Stimulated activated CD4-positive, alpha-beta T cell treated with anti-CD3 and anti-CD28 coated beads, TNF-alpha, amount 100 ng/mL, for 4 hours (primary cell): ENCODE data around the gene SHTN1.

Source experiments
- DNase-seq, 3 experiments: peaks; one replicate each; pipeline ENCODE4 v3.0.0-alpha.2; 2020; ENCODE audit warnings: low read depth in 3 of 3

The SHTN1 gene

DNA sequence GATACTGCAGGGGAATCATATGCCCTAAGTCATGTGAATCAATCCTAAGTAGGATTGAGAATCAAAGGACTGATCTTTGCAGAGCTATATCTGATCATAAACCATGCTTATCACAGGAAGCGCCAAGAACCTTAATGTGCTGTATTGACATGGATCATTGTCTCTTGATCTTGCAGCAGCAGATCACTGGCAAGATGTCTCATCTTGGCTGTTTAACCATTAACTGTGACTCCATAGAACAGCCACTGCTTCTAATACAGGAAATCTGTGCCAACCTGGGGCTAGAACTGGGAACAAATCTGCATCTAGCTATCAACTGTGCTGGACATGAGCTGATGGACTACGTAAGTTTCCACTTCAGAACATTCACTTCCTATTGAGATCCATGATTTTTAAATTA, 134.0 kb downstream of the SHTN1 start:
- DNase-seq: no peak

DNA sequence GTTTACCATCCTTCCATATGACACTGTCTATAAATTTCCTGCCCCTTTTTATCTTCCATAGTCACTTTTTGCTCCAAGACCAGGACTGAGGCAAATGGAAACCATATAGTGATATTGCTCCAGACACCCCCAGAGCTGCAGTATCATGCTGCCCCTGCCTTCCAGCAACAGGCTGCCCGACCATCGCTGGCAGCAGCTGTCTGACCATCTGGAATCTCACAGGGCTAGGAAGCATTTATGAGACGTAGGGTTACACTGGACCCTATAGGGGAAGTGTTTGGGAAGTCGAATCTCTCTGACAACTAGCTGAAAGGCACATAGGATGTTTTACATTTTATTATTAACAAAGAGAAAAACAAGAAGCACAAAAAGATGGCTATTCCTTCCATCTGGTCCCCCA, 136.3 kb downstream of the SHTN1 start:
- DNase-seq: no peak

DNA sequence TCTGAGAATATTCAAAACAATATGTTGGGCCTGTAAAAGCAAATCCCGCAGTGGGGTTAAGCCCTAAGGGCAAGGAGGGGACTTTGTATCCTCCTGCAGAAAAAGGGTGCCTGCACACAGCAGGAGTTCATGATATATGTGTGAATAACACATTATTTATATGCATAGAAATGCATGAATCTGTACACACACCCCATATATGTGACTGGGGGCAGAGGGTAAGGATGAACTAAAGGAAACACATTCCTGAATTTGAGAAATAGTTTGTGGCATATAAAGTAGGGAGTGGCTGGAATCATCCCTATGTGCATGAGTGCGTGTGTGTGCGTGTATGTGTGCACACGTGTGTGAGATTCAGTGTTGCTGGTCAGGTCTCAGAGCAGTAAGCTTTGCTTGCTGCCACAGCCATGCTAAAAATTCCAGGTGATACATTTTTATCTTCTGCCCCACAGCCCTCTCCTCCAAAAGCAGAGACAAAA, 136.8 kb downstream of the SHTN1 start:
- DNase-seq: no peak

DNA sequence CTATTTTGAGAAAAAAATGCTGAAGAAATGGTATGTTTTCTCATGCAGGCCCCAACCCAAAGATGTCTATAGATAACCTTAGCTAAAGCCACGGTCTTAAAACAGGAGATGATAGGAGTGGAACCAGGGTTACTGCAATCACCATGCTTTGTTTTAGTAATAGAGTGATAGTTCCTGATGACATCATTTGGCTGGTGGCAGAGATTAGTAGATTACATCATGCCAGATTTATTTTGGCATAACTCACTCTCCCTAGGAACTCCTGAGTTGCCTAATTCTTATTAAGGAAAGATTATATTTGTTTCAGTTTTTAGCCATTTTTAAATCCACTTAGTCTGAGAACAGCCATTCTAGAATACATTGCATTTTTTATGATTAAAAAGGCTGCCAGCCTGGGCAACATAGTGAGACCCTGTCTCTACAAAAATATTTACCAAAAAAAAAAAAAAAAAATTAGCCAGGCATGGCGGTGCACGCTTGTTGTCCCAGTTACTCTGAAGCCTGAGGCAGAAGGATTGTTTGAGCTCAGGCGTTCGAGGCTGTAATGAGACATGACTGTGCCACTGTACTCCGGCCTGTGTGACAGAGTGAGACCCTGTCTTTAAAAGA, 137.9 kb downstream of the SHTN1 start:
- no peak for DNase-seq

DNA sequence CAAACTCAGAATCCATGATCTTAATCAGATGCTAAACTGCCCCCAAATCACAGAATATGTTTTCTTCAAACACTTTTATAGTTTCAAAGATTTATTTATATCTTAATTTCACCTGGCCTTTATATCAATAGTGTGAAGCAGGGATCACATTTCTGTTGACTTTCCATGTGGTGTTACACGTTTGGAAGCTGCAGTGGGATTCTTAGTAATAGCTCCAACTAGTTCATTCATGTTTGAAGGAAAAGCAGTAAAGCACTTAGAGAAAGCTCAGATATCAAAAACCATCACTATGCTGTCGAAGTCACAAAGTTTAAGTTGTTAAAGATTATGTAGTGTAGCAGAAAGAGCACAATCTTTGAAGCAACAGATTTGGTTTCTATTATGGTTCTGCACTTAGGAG, 138.9 kb downstream of the SHTN1 start:
- no peak for DNase-seq

DNA sequence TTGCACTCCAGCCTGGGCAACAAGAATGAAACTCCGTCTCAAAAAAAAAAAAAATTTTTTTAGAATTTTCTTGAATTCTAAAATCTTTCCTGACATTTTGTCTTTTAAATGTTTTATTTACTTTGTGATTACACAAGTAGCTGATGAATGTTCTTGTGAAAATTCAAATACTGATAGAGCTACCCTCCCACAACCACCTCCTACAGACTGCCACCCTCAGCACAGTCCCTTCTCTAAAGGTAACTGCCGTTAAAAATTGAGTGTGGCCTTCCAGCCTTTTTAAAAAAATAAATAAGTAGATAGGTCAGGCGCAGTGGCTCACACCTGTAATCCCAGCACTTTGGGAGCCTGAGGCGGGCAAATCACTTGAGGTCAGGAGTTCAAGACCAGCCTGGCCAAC, 140.6 kb downstream of the SHTN1 start:
- no peak for DNase-seq

DNA sequence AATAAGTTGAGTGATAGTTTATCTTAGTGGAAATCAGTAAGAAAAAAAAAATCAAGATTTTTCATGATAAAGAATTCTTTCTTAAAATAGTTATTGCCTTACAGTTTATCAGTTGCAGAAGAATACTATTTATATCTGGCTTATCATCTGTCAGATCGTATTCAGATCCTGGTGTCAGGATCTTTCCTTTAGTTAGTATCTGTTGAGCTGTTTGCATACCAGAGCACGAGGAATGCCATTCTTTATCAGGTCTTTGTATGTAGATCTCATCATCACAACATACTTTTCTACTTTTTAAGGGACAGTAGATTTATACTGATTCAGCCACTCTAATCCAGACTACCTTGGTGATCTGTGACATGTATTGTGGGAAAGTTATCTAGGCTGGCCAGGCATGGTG, 143.2 kb downstream of the SHTN1 start:
- no peak for DNase-seq

DNA sequence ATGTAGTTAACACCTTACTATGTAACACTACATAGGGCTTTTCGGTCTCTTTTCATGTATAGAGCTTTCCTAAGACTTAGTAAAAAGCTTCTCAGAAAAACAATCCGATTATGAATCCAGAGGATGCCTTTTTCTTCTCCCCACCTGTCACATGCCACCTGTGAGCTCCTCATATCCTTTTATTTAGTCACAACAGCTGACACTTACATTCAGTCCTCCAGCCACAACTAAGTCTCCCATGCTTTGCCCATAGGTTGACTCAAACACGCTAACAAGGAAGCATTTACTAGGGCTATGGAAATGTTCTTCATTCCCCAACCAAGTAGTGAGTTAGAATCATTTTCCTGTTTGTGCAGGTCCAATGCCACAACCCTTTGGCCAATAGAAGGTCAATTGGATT, 147.8 kb downstream of the SHTN1 start:
- no peak for DNase-seq

DNA sequence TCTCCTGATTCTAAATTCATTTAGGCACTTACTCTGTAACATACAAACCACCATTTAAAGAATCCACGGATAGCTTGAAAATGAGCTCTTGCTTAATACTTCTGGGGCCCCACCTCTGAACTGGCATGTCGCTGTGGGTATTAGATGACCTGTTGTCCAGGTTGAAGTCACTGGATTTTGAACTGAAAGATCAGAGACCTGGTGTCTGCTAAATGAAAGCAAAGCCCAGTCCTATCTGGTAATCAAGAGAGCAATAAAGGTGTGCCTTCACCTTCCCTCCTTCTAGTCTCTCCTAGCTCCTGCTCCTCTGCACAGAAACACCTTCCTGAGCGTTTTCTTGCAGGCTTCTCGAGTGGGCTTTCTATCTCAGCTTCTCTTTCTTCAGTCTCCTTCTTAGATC, 151.3 kb downstream of the SHTN1 start:
- no peak for DNase-seq

DNA sequence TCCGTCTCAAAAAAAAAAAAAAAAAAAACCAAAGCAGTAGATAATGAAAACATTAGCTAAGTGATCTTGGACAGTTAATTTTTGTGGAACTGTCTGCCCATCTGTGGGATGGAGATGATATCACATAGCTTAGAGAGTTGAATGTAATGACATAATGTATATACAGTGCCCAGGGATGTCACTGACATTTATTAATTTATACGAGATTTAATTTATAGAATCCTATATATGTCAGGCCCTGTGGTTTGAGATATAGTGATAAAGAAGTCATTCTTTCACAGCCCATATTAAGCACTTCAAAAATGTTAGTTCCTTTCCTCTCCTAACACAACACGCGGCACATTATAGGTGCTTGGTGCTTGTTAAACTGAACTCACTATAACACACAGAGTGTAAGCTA, 151.7 kb downstream of the SHTN1 start:
- no peak for DNase-seq

DNA sequence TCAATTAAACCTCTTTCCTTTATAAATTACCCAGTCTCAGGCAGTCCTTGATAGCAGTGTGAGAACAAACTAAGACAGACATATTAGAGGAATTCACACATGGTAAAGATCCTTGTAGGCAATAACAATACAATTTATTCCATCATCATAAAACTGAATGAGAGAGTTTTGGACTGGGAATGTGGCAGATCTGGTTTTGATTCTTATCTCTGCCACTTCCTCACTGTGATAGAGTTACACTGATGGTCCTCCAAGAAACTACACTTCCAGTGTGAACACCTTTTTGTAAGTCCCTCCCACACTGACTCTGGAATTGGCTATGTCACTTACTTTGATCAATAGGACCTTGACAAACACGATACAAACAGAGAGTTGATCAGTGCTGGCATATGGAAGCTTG, 152.7 kb downstream of the SHTN1 start:
- DNase-seq: no peak

DNA sequence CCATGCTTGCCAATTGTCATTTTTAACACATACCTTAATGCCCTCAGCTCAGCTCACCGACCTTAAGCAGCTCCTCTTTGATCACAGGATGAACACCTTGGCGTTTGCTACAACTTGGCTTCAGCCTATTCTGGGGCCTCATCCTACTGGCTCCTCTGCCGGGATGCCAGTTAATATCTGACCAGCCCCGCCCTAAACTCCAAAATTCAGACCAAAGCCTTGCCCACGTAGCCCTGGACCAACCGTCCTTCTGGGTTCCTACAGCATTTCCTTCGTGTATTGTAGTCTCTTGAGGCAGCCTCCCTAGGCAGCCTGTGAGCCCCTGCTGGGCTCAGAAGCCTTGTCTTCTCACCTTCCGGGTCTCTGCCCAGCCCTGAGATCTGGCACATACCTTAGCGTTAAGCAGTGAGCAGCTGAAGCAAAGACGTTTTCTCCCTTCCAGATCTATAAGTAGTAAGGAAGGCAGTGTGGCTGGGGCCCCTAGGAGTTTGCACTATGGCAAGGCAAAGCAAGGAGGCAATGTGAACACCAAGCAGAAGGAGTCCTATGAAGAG, 154.9 kb downstream of the SHTN1 start:
- no peak for DNase-seq

DNA sequence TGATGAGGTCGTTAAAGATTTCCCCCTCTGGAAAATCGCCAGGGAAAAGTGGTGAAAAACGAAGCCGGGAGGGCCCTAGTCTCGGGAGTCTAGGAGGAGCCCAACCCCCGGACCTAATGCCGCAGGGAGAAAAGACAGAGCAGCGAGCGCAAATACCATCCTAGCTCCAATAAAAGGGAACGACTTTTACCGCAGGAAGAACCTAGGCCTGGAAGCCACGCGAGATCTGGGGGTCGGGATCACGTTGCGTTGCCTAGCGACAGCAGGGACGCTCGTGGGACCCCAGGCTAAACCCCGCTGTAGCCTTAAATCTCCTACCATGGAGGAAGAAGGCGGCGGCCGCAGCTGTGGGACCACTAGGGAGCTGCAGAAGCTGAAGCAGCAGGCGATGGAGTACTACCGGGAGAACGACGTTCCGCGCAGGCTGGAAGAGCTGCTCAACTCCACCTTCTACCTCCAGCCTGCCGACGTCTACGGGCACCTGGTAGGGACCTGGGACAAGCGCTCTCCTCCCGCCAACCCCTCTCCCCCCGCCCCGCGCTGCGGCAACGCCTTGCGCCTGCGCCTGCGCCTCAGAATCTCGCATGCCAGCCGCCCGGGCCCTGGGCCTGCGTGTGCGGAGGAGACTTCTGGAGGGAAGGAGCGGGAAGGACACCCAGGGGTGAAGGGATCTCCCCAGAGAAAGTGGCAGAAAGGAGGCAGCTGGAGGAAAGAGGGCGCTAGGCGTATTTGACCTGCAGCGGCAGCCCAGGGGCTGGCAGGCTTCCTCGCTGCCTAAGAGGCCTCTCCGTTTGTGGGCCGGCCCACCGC, 155.5 kb downstream of the SHTN1 start, which contains the start of gene ENO4:
ENO4 (plus strand) TSS at position 252 of the 810 bp plus-strand sequence; CDS start at position 320, 68 bp downstream.
- peak in 1 of 3 experiments; percentile 8 for DNase-seq

DNA sequence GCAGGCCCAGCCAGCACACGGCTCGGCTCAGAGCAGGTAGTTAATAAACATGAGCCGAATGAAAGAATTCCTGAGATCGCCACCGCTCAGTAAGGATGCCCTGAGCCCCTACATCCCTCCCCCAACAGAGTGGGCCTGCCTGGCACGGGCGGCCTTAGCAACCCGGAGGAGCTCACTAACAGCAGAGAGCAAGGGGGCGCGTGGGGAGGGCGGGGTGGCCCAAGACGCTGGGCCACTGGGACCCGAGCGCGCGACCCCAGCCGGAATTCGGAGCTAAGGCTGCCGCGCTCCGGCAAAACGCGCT, 156.1 kb downstream of the SHTN1 start:
- no peak for DNase-seq

DNA sequence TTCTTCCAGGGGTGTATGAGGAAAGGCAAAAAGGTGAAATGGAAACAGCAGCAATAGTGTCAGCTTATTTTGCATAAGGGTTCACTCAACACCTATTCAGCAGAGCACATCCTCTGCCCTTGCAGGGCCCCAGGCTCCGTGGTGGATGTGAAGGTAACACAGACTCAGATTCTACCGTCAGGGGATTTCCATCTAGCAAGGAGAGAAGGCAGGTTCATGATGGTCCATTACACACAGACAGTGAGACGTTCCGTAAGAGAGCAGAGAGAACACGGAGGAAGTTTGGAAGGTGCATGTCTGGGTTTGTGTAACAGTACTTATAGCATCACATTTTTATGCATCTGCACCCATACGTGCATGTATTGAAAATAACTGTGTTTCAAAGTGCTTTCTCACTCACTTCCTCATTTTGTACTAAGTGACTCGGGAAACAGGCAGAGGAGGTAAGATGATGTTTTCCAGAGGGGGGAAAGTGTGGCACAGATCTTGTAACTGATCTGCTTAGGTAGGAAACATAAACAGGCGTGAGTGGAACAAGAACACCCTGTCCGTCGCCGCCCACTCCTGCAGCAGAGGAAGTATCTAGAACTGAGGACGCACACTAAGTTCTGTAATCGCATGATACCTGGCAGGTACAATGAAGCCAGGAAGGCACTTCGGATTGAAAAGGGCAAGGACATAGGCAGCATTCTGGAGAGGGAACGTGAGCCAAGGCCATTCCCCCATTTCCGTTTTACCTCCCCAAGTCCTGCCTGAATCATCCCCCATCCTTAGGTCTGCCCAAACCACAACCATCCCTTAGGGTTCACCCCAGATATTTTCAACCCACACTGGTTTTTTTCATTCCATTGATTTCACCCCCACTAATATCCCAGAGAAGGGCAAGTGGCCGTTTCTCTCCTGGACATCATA, 156.7 kb downstream of the SHTN1 start:
- no peak for DNase-seq

DNA sequence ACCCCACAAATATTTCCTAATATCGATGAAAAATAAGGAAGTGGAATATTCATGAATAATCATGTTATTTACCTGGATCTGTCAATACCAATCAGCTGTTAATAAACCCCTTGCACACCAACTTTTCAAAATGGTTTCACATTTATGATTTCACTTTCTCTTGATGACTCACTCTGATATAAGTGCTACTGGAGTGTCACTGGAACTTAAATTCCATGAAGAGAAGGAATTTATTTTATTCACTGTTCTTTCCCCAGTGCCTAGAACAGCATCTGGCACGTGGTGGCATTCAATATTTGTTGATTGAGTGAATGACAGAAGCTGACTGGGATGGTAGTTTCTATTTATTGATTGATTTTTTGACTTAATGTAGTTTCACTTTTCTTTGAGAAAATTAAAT, 159.2 kb downstream of the SHTN1 start:
- DNase-seq: no peak

DNA sequence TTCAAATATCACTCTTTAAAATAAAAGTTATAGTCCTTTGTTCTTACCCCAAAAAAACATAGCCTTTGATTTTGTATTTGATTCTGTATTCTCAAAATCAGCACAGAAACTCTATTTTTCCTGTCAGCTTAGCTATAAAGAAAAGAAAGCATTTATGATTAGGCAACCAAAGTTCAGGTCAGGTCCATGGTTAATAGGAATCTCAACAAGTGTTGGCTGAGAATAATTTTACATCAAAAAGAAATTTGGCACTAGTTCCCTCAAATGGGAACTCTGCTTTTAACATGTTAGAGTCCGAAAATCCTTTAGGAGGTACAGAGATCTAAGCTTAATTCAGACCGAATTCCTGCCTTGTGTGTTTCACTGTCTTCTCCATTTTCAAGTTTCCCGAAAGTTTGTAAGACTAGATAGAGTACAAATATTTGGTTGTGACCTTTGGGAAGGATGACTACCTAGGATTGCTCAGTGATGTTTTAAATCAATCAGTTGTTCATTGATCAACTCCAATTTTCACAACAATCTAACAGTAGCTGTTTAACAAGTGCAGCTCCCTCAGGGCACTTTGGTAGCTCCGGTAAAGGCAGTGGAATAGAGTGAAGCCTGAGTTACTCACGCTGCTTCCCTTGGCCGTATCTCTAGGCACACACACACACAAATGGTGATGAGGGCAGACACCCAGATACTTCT, 164.5 kb downstream of the SHTN1 start:
- no peak for DNase-seq

DNA sequence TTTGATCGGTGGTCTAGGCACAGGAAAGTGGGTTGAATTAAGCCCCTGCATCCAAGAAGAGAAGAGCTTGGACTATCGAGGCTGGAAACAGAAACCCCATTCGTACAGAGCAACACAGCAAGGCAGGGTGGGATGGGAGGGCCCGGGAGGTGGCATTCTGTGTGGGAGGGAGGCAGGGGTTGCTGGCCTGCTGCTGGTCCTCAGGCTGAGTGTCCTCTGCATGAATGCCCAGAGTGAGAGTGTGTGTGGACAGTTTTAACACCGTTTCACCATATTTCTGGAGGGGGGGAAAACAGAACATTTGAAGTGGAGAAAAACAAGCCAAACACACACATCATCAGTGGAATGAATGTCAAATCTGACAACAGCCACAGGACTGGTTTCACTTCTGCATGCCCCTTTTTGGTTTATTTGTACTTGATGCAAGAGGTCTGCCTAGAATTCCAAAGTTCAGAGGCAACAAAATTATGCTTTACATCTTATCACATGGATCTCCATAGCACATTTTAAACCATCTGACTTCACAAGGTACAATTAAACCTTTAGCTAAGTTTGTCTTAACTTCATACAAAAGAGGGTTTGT, 166.8 kb downstream of the SHTN1 start:
- DNase-seq: no peak

DNA sequence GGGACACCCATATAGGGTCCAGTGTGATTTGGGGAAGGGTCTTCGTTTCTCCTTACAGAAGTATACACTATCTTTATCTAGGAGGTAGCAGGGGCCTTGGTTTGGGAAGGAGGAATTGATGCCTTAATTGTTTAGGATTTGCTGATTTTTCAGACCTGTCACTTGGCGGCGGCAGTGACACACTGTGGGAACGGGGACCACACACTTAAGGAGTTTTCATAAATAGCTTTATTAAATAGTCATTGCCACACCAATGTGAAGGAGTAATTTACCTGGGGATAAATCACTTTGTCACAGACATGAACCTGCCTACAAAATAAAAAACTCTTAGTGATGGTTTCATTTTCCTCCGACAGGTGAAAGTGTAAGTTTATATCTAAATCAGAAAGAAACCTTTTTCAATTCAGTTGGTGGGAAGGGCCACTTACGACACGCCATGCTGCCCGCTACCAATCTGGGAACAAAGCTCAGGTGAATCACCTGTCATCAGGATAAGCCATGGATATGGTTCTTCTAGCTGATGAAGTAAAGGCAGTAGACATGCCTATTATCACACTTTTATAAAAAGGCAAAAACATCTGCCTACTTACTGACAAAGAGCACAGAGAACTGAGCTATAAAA, 168.0 kb downstream of the SHTN1 start:
- no peak for DNase-seq

DNA sequence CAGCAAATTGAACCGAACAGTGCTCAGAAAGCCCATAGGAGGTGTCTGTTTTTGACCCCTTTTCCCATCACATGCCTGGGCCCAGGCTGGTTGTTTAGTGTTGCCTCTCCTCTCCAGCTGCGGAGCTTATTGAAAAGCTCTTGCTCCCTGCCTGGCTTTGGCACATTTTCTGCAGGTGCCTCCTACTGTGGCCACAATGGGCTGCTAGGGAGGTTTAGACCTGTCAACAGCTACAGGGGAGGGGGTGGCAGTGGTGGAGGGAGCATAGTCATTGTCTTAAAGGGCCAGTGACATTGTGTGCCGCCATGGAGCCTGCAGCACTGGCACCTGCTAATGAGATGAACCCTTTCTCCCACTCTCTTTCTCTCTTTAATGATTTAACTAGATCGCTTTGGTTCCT, 168.9 kb downstream of the SHTN1 start:
- DNase-seq: no peak

DNA sequence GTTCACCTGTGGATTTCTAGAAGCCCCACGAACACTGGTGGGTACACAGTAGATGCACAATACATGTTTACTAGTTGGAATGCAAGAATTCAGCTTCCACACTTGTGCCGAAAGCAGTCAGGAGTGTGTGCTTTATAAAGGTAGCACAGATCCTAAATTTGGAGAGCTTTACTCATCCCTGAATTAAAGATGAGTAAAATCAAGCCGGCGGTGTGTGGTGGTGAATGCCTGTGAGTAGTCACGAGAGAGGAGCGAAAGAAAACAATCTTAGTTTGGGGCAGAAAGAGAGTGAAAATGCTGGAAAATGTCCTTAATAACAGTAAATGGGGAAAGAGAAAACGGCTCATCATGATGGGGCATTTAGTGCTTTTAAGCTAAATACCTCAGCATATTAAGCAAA, 169.3 kb downstream of the SHTN1 start:
- no peak for DNase-seq
